Measurements from ENCODE around the gene ICAM1.
A peak's percentile ranks its signal among the peaks of the same experiment; 100 is the strongest.

DNA sequence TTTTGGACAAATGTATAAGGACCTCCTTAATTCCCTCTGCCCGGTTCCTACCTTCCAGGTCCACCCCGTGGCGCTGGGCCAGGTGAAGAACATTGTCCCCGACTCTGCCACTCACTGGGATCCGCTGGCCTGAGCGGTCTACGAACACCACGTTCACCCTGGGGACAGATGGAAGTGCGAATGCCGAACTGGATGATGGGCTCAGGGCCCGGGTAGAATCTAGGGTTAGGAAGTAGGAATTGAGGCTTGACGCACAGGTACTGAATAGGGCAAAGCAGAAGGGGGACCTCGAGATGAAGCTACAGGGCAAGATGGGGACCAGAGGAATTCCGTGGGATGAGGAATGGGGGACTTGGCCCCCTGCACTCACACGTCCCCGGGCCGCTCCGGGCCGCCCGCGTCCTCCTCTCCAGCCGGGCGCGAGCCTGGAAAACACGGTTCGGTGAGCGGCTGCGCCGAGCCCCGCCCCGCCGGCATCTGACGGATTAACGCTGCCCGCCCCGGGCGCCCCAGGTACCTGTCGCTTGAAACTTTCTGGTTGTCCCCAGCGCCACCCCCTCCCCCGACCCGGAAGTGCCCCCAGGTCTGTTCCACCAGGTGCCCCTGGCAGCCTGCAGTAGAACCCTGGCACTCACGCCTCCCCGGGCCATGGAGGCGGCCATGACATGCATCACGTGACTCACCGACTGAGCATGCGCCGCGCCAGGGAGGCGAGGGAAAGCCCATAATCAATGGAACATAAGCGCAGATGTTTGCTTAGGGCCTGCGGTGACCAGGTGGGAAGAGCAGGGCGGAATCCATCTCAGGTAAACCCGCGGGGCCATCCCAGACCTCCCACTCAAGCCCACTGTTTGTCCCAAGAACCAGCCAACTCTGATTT lies 44.7 kb downstream of the ICAM1 start, which contains the start of gene FDX2:
- TF ChIP-seq, protein P1, sequence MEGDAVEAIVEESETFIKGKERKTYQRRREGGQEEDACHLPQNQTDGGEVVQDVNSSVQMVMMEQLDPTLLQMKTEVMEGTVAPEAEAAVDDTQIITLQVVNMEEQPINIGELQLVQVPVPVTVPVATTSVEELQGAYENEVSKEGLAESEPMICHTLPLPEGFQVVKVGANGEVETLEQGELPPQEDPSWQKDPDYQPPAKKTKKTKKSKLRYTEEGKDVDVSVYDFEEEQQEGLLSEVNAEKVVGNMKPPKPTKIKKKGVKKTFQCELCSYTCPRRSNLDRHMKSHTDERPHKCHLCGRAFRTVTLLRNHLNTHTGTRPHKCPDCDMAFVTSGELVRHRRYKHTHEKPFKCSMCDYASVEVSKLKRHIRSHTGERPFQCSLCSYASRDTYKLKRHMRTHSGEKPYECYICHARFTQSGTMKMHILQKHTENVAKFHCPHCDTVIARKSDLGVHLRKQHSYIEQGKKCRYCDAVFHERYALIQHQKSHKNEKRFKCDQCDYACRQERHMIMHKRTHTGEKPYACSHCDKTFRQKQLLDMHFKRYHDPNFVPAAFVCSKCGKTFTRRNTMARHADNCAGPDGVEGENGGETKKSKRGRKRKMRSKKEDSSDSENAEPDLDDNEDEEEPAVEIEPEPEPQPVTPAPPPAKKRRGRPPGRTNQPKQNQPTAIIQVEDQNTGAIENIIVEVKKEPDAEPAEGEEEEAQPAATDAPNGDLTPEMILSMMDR (IDR thresholded peaks at IDR 0.05), result no peak
- TF ChIP-seq POLR2A (IDR thresholded peaks at IDR 0.05) (peak in 1 of 2 donors; percentile 29), POLR2AphosphoS5 (IDR thresholded peaks at IDR 0.05) (peak; percentile 44)
